Gastrocnemius medialis (tissue), 4 donors: ENCODE results near the gene CAPSL.

Experiments
- POLR2A ChIP-seq, 2 donors: fragments of 450-650 bp; IDR thresholded peaks; one replicate each; pipeline ENCODE4 v1.6.1; 2017; ENCODE audit warnings: antibody characterized with exemption in 2 of 2, mild to moderate bottlenecking in 2 of 2, moderate library complexity in 2 of 2
- TF ChIP-seq, protein P1 (sequence below), 5 experiments: fragments of 450-650 bp in 3 of 5; fragments of 200-600 bp in 2 of 5; sonication (generic) in 2 of 5; IDR thresholded peaks in 4 of 5; conservative IDR thresholded peaks in 1 of 5; 1 replicate in 4 of 5; 2 replicates in 1 of 5; pipeline ENCODE4 v1.5.1; 2016 to 2019; ENCODE audit warnings: antibody characterized with exemption in 5 of 5, mild to moderate bottlenecking in 3 of 5, moderate library complexity in 3 of 5

DNA sequence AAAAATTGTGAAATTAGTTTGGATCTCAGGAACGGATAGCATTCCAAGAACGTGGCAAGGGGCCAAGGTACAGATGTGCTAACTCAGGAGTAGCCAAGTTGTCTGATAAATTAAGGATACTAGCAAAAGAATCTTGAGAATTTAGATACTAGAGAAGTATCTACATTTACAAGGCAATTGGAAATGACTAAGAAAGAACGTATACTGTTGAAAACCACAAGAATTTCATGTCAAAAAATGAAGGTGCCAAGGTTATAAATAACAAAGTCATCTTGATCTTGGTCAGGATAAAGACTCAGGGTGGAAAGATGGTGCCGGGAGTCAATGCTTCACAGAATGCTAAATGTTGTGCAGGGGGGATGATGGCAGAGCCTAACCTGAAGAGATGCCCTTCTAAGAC lies 19.2 kb downstream of the CAPSL start:
- no peak for TF ChIP-seq POLR2A (IDR thresholded peaks at IDR 0.05)
- TF ChIP-seq, protein P1, sequence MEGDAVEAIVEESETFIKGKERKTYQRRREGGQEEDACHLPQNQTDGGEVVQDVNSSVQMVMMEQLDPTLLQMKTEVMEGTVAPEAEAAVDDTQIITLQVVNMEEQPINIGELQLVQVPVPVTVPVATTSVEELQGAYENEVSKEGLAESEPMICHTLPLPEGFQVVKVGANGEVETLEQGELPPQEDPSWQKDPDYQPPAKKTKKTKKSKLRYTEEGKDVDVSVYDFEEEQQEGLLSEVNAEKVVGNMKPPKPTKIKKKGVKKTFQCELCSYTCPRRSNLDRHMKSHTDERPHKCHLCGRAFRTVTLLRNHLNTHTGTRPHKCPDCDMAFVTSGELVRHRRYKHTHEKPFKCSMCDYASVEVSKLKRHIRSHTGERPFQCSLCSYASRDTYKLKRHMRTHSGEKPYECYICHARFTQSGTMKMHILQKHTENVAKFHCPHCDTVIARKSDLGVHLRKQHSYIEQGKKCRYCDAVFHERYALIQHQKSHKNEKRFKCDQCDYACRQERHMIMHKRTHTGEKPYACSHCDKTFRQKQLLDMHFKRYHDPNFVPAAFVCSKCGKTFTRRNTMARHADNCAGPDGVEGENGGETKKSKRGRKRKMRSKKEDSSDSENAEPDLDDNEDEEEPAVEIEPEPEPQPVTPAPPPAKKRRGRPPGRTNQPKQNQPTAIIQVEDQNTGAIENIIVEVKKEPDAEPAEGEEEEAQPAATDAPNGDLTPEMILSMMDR (IDR thresholded peaks at IDR 0.05 in 4 of 5, conservative IDR thresholded peaks at IDR 0.05 in 1 of 5): no peak
